B cell (primary cell): Measurements from ENCODE around the gene ST6GALNAC3. TPM values are rescaled to one million over a fixed set of nuclear protein-coding genes. Genes with fewer than 3 reads are reported as not detected.

ENCODE experiments used
- ATAC-seq: fragments of 200-7000 bp; cut with Tn5 transposase; one replicate; pipeline ENCODE4 v1.10.0; 2021; ENCODE audit warnings: low read depth, mild to moderate bottlenecking, moderate number of reproducible peaks, moderate library complexity
- CTCF ChIA-PET: fragments of 350-600 bp; sonication (Branson Sonifier 250); formaldehyde crosslinking; loops from one replicate; lab custom pipeline; 2021; ENCODE audit warnings: antibody characterized with exemption, inconsistent platforms; lab: Charles Lee
- POLR2A ChIA-PET: fragments of 350-600 bp; sonication (Branson Sonifier 250); formaldehyde crosslinking; loops from one replicate; lab custom pipeline; 2021; ENCODE audit warnings: antibody characterized with exemption; lab: Charles Lee
- DNase-seq: peaks from one replicate; pipeline ENCODE4 v3.0.0; 2013
- H2AFZ ChIP-seq: 2 replicates; pipeline ENCODE4 v1.6.1; 2012; ENCODE audit warnings: mild to moderate bottlenecking, low read depth, low read length; ENCODE audit not compliant: insufficient read depth, poor library complexity, severe bottlenecking
- H3K27ac ChIP-seq, 2 donors: 1 replicate in 1 of 2; 2 replicates in 1 of 2; pipeline ENCODE4 v1.5.1; 2012 to 2013; ENCODE audit warnings: low read length in 2 of 2, mild to moderate bottlenecking in 2 of 2, moderate library complexity in 1 of 2
- H3K27me3 ChIP-seq, 4 experiments: fragments of 200-600 bp in 1 of 4; sonication (generic) in 1 of 4; replicated peaks in 1 of 4; 1 replicate in 2 of 4; 2 replicates in 2 of 4; pipeline versions ENCODE4 v1.6.1 to v1.7.0; 2013 to 2016; ENCODE audit warnings: low read length in 3 of 4, mild to moderate bottlenecking in 2 of 4, mixed read lengths in 1 of 4, moderate library complexity in 1 of 4; ENCODE audit not compliant: insufficient read depth in 4 of 4, control insufficient read depth in 3 of 4; ENCODE audit errors: control extremely low read depth in 1 of 4
- H3K36me3 ChIP-seq, 2 experiments: replicated peaks in 1 of 2; 1 replicate in 1 of 2; 2 replicates in 1 of 2; pipeline versions ENCODE4 v1.6.1 to v1.7.1; 2013; ENCODE audit warnings: low read length in 1 of 2; ENCODE audit not compliant: insufficient read depth in 2 of 2, control insufficient read depth in 1 of 2; ENCODE audit errors: control extremely low read depth in 1 of 2, extremely low read depth in 1 of 2
- H3K4me1 ChIP-seq, 2 donors: fragments of 200-600 bp in 1 of 2; sonication (generic) in 1 of 2; 1 replicate in 1 of 2; 2 replicates in 1 of 2; pipeline versions ENCODE4 v1.5.1 to v1.6.1; 2013 to 2017; ENCODE audit warnings: low read length in 2 of 2; ENCODE audit not compliant: control insufficient read depth in 2 of 2, insufficient read depth in 2 of 2
- H3K4me2 ChIP-seq: replicated peaks from 2 replicates; pipeline ENCODE3; 2012; ENCODE audit warnings: mild to moderate bottlenecking, low read depth, low read length; ENCODE audit not compliant: poor library complexity, severe bottlenecking
- H3K4me3 ChIP-seq, 5 experiments: fragments of 200-600 bp in 1 of 5; sonication (generic) in 1 of 5; 1 replicate in 3 of 5; 2 replicates in 2 of 5; pipeline versions ENCODE4 v1.5.1 to v1.7.0; 2011 to 2016; ENCODE audit warnings: low read length in 4 of 5, mild to moderate bottlenecking in 4 of 5, low read depth in 2 of 5, control low read depth in 1 of 5, moderate library complexity in 1 of 5; ENCODE audit not compliant: insufficient read depth in 1 of 5; ENCODE audit errors: control extremely low read depth in 1 of 5, extremely low read depth in 1 of 5
- H3K79me2 ChIP-seq: fragments of 200-600 bp; sonication (generic); one replicate; pipeline ENCODE4 v1.6.0; 2016; ENCODE audit warnings: low read length; ENCODE audit not compliant: control insufficient read depth, insufficient read depth
- H3K9ac ChIP-seq: fragments of 200-600 bp; sonication (generic); 2 replicates; pipeline ENCODE4 v1.6.1; 2017; ENCODE audit warnings: mild to moderate bottlenecking, low read length, moderate library complexity
- H3K9me3 ChIP-seq, 3 donors: one replicate each; pipeline versions ENCODE4 v1.6.1 to v1.7.1; 2013; ENCODE audit warnings: low read length in 2 of 3; ENCODE audit not compliant: control insufficient read depth in 2 of 3, insufficient read depth in 1 of 3; ENCODE audit errors: control extremely low read depth in 1 of 3
- H4K20me1 ChIP-seq: 2 replicates; pipeline ENCODE4 v1.6.0; 2012; ENCODE audit warnings: mild to moderate bottlenecking, low read length; ENCODE audit not compliant: insufficient read depth, control insufficient read depth, poor library complexity, severe bottlenecking
- H3K27ac Mint-ChIP-seq: one replicate; pipeline ENCODE4 v1.8.0; 2021; ENCODE audit warnings: mixed read lengths
- H3K27me3 Mint-ChIP-seq: one replicate; pipeline ENCODE4 v1.8.0; 2021; ENCODE audit warnings: mixed read lengths
- H3K4me1 Mint-ChIP-seq: one replicate; pipeline ENCODE4 v1.8.0; 2021; ENCODE audit warnings: mixed read lengths
- H3K4me3 Mint-ChIP-seq: one replicate; pipeline ENCODE4 v1.8.0; 2021; ENCODE audit warnings: mixed read lengths
- H3K9me3 Mint-ChIP-seq: one replicate; pipeline ENCODE4 v1.8.0; 2022; ENCODE audit warnings: mixed read lengths; ENCODE audit not compliant: insufficient read depth
- EZH2 ChIP-seq: IDR thresholded peaks from 2 replicates; pipeline ENCODE4 v1.6.1; 2012; ENCODE audit warnings: borderline replicate concordance, low read depth, mild to moderate bottlenecking, moderate library complexity, low read length; ENCODE audit not compliant: insufficient read depth, poor library complexity, severe bottlenecking
- WGBS: methylation state at CpG from one replicate; pipeline ENCODE4 v1.1.5; 2013; ENCODE audit warnings: missing lambda C conversion rate; ENCODE audit not compliant: insufficient coverage; 5-methylcytosine and 5-hydroxymethylcytosine counted together
- intact Hi-C: fragments of 100-400 bp; cut with micrococcal nuclease; formaldehyde crosslinking; loops from one replicate; pipeline ENCODE4 v1.10.0; 2022
- polyA plus RNA-seq: library from polyadenylated mRNA; depleted of rRNA; stranded (reverse); fragments of >200 nt; gene quantifications from 2 replicates; pipeline ENCODE4 v1.2.3, GENCODE V29; 2012
- total RNA-seq, 2 donors: library from RNA; stranded (reverse); fragments of 120-200 nt in 1 of 2; gene quantifications; 1 replicate in 1 of 2; 2 replicates in 1 of 2; pipeline versions ENCODE4 v1.2.3 to v1.2.4, GENCODE V29; 2013 to 2022
- TF ChIP-seq, protein P1 (sequence below): fragments of 200-600 bp; IDR thresholded peaks from one replicate; pipeline ENCODE4 v1.8.0; 2022; ENCODE audit warnings: antibody characterized with exemption, mild to moderate bottlenecking

ST6GALNAC3 gene
- total and polyA plus RNA-seq, 2 donors (not counting 1 experiment from before 2014, with no cell fraction given): 3.0 to 17.3 TPM

- CTCF ChIA-PET: interaction anchor here (0.7 kb wide), 1 partner anchor 43 kb away, joined by 3 read pairs; no protein-coding TSS in a partner anchor
- Histone ChIP-seq H2AFZ (no peak overlapping the region), H3K9ac (no peak overlapping the region), H3K27me3 (no peaks in the 10 kb centered on the region), H3K27ac (no peak overlapping the region), H3K36me3 (no peaks in the 10 kb centered on the region), H3K4me1 (peaks cover 0 to 8% of the 10 kb centered on the region in 2 donors), H3K4me3 (no peak overlapping the region), H4K20me1 (no peaks in the 10 kb centered on the region), H3K79me2 (no peaks in the 10 kb centered on the region), H3K9me3 (no peaks in the 10 kb centered on the region), H3K4me2 (no peak overlapping the region)
- Mint-ChIP-seq H3K4me1 (peaks cover 9% of the 10 kb centered on the region), H3K9me3 (no peaks in the 10 kb centered on the region), H3K27me3 (no peaks in the 10 kb centered on the region), H3K27ac (no peak overlapping the region), H3K4me3 (no peak overlapping the region)
- POLR2A ChIA-PET: no interaction called here
- intact Hi-C loops: no loop called here
- no peak for ATAC-seq
- 100% methylated on average over 2 of the region's 5 CpGs for WGBS
- DNase-seq: no peak
- TF ChIP-seq, protein P1, sequence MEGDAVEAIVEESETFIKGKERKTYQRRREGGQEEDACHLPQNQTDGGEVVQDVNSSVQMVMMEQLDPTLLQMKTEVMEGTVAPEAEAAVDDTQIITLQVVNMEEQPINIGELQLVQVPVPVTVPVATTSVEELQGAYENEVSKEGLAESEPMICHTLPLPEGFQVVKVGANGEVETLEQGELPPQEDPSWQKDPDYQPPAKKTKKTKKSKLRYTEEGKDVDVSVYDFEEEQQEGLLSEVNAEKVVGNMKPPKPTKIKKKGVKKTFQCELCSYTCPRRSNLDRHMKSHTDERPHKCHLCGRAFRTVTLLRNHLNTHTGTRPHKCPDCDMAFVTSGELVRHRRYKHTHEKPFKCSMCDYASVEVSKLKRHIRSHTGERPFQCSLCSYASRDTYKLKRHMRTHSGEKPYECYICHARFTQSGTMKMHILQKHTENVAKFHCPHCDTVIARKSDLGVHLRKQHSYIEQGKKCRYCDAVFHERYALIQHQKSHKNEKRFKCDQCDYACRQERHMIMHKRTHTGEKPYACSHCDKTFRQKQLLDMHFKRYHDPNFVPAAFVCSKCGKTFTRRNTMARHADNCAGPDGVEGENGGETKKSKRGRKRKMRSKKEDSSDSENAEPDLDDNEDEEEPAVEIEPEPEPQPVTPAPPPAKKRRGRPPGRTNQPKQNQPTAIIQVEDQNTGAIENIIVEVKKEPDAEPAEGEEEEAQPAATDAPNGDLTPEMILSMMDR: no peak
- no peak for TF ChIP-seq EZH2
Observed at GRCh38 chr1:76374086-76374485, 299.5 kb downstream of the ST6GALNAC3 start.

DNA sequence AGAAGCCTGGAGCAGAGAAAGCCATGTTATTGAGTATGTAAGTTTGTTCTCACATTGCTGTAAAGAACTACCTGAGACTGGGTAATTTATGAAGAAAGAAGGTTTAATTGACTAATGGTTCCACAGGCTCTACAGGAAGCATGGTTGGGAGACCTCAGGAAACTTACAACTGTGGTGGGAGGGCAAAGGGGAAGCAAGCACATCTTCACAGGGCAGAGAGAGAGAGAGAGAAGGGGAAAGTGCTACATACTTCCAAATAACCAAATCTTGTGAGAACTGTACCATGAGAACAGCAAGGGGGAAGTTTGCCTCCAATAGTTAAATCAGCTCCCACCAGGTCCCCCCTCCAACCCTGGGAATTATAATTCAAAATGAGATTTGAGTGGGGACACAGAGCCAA lies 302.7 kb downstream of the ST6GALNAC3 start:
- Histone ChIP-seq H3K27me3 (no peaks in the 10 kb centered on the region), H2AFZ (no peak overlapping the region), H3K9me3 (peaks cover 0 to 1% (median 0%) of the 10 kb centered on the region in 3 donors), H3K36me3 (no peaks in the 10 kb centered on the region), H3K4me2 (no peak overlapping the region), H3K79me2 (no peaks in the 10 kb centered on the region), H4K20me1 (no peaks in the 10 kb centered on the region), H3K9ac (no peak overlapping the region), H3K4me1 (peaks cover 0 to 8% of the 10 kb centered on the region in 2 donors), H3K4me3 (no peak overlapping the region), H3K27ac (no peak overlapping the region)
- ChIA-PET POLR2A (no interaction called here), CTCF (no interaction called here)
- H3K27ac Mint-ChIP-seq: no peak overlapping the region
- no peak for ATAC-seq
- DNase-seq: no peak
- TF ChIP-seq, protein P1: no peak
- intact Hi-C loops: no loop called here
- peaks cover 9% of the 10 kb centered on the region for H3K4me1 Mint-ChIP-seq
- H3K27me3 Mint-ChIP-seq: no peaks in the 10 kb centered on the region
- no peaks in the 10 kb centered on the region for H3K9me3 Mint-ChIP-seq
- no peak overlapping the region for H3K4me3 Mint-ChIP-seq
